NCI-H345 treated with DMSO at 0.1 percent for 48 hours (cell line): ENCODE measurements around the gene GSTT4.
"Not testable (repeated sequence)": the region's sequence is repeated elsewhere in the genome, so short reads cannot be mapped to it uniquely, and the experiment has no call there.

ENCODE experiments used
- DNase-seq: peaks from one replicate; lab custom pipeline; 2025; ENCODE audit not compliant: unreplicated experiment; lab: John Stamatoyannopoulos, UW

Gene GSTT4

DNA sequence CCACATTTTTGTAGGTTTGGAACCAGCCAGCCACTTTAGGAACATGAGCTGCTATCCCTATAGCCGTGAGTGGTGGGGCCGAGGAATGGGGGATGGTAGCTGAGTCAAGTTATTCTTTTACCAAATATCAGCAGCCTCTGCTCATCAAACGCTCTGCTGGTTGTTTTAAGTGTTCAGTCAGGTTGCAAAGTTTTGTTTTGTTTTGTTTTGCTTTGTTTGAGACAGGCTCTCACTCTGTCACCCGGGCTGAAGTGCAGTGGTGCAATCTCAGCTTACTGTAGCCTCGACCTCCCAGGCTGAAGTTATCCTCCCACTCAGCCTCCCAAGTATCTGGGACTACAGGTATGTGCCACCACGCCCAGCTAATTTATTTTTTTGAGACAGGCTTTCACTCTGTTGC is 20.2 kb upstream of the GSTT4 start:
- DNase-seq = no peak

DNA sequence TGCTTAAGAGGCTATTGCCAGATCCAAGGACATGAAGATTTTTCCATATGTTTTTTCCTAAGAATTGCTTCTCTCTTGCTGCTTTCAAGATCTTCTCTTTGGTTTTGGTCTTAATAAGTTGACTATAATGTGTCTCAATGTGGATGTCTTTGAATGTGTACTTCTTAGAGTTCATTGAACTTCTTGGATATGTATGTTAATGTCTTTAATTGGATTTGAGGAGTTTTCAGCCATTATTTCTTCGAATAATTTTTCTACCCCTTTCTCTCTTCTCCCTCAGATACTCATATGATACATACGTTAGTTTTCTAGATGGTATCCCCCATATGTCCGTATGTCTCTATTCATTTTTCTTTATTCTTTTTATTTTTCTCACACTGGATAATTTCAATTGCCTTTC is 19.1 kb upstream of the GSTT4 start:
- no peak for DNase-seq

DNA sequence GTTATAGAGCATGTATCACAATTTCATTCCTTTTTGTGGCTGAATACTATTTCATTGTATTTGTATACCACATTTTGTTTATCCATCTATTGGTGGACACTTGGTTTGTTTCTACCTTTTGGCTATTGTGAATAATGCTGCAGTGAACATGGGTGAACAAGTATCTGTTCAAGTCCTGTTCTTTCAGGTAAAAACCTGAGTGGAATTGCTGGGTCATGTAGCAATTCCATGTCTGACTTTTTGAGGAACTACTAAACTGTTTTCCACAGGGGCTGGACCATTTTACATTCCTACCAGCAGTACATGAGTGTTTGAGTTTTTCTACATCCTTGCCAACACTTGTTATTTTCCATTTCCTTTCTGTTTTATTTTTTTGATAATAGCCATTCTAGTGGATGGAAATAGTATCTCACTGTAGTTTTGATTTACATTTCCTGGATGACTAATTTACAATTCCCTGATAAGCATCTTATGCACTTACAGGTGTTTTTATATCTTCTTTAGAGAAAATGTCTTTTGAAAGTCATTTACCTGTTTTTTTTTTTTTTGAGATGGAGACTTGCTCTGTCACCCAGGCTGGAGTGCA is 18.0 kb upstream of the GSTT4 start:
- DNase-seq = no peak

DNA sequence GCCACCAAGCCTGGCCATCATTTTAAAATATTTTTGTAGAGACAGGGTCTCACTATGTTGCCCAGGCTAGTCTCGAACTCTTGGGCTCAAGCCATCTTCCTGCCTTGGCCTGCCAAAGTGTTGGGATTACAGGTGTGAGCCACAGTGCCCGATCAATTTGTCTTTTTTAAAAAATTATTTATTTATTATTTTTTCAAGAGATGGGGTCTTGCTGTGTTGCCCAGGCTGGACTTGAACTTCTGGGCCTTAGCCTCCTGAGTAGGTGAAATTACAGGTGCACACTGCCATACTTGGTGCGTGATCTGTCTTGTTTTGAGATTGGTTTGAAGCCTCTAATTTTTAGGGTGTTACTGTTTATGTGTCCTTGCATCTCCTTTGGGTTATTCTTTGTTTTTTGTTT is 16.1 kb upstream of the GSTT4 start:
- DNase-seq = no peak

DNA sequence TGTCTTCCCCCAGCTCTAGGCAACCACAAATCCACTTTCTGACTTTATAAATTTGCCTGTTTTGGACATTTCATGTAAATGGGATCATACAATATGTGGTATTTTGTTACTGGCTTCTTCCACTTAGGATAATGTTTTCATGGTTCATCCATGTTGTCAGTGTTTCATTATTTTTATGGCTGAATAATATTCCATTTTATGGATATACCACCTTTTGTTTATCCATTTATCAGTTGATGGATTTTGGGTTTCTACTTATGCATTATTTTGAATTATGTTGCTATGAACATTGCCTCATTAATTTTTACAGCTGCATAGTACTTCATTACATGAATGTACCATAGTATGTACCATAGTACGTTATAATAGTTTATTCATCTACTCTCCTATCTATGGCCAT is 10.9 kb upstream of the GSTT4 start:
- DNase-seq = no peak

DNA sequence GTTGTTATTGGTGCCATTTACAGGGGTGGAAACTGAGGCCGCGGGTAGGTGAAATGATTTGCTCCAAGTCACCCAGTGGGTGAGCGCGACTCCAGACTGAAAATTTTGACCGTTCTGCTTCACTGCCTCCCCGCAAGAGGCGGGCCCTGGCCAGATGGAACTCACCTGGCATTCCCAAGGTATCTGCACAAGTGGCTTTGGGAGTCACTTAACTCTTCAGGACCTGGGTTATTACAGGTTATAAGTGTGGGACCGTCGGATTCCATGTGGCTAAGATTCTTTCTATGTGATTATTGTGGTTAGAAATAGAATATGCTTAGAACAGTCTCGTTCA is 6.4 kb upstream of the GSTT4 start:
- no peak for DNase-seq

DNA sequence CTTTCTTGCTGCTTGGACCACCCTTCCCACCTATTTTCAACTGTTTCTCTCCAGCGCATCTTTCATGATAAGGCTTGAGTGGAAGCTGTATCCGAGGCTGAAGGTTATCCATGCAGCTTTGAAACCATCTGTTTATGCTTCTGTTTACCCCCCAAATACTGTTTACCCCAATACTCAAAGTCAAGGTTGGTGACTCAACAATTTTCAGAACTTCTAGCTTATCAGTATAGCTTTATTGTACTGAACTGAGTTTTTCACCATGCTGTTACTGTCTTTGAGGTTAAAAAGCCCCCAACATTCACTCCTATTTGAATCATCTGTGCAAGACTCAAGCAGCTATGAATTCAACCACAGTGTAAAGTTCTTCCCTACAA is 4.8 kb upstream of the GSTT4 start:
- no peak for DNase-seq

DNA sequence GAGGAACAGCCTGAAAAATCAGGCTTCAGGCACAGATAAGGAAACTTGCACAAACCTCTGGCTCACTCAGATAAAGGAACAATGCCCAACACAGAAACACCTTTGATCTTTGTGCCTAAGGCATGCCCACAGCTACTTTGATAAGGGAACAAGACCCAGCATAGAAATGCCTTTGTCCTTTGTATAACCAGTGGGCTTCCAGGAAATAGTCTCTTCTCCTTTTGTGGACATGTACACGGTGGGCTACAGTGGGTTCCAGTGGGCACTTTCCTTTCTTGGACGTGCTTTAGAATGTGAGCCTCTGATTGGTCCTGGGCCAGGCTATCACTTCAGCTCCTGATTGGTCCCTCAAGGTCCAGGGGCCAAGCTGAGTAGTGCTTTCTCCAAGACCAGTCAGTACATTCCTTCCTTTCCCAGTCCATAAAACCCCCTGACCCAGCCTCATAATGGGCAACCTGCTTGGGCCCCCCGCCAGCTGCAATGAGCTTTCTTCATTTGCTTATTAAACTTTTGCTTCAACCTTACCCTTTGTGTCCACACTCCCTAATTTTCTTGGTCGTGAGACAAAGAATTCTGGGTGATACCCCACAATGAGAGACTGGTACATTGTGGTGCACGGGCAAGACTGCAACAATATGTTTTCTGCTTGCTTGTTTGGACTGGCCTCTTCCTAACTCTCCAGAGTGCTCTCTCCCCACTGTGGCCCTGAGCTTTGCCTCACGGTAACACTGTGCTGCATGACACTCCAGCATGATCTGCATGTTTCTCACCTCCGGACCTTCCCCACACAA is 4.2 kb upstream of the GSTT4 start:
- DNase-seq = no peak

DNA sequence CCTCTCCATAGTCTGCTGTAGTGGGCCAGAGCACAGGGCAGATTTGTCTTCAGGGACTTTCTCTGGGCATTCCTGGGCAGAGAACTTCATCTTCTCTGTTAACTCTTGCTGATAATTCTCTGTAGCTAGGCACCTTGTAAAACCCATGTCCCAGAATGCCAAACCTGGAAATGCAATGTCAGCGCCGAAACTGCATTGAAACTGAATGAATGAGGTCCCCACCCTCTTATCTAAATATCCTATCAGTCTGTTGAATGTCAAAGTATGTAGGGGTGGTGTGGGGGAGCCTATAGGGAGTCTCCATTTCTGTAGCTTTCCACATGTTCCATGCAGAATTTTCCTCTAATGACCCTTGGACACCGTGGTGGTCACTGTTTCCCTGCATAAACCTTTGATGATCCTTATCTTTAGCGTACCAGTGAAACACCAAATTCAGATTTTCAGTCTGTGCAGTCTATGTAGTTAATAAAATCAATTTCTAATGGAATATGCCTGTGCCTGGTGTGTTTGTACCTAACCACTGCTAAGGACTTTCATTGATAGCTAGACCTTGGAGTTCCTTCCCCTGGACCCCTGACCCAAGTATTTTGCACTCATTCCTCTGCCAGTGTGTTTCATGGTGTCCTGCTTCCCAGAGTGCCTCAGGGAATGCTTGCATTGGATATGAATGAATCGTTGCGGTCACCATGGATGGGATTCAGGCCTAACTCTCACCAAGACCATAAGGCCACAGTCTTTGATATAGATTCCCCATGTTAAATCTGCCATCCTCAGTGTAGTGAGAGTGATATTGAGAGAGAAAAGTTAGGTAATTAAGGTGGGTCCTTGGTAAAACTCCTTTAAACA is 3.4 kb upstream of the GSTT4 start:
- no peak for DNase-seq

DNA sequence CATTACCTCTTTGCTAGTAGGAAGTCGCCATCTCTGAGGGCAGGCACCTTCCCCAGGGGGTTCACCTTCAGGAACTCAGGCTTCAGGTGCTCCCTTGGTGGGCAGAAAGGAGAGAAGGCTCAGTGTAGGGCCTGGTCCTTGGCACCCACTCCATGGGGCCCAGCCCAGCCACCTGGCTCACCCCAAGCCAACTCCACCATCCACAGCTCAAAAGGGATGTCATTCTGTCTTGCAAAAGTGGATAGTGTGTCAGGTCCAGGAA is 2.7 kb upstream of the GSTT4 start:
- no peak for DNase-seq

DNA sequence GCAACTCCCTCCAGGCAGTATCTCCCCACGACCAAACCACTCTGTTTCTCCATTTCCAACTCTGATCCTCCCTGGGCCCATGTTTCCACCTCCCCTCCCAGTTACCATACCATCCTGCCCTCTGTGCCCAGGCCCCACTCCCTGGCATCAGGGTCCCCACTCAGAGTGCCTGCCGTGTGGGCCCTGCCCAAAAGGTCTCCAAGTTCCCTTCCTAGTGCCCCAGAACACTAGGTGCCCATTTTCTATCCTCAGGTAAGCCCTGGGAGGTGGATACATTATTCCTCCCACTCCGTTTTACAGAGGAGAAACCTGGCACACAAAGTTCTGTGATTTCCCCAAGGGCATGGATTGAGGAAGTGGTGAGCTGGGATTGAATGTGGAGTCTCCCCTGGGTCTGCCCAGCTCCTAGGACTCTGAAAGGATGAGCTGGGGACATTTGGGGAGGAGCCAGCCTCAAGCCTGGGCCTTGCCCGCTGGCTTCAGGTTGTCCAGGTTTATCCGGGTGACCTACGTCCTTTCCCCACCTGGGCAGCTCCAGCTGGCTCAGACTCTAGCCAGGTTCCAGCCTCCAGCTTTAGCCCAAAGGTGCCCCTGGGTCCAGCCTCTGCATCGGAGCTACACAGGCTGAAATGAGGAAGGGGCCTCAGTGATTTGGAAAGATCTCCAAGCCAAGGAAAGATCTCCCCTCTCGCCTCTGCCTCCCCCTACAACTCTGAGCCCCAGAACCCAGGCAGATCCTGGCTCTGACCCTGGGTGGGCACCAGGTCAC is 2.2 kb upstream of the GSTT4 start:
- no peak for DNase-seq

DNA sequence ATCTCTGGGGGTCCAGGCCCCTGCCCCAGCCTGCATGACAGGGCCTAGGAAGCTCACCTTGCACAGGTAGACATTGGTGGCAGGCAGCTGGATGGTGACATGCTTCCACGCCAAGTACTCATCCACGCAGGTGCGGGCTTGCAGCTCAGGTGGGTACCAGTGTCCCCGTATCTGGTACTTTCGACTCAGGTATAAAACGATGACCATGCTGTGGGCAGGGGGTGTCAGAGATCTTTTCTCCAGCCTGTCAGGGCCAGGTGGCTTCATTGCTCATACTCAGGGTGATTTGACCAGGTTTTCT is 1.6 kb upstream of the GSTT4 start:
- no peak for DNase-seq

DNA sequence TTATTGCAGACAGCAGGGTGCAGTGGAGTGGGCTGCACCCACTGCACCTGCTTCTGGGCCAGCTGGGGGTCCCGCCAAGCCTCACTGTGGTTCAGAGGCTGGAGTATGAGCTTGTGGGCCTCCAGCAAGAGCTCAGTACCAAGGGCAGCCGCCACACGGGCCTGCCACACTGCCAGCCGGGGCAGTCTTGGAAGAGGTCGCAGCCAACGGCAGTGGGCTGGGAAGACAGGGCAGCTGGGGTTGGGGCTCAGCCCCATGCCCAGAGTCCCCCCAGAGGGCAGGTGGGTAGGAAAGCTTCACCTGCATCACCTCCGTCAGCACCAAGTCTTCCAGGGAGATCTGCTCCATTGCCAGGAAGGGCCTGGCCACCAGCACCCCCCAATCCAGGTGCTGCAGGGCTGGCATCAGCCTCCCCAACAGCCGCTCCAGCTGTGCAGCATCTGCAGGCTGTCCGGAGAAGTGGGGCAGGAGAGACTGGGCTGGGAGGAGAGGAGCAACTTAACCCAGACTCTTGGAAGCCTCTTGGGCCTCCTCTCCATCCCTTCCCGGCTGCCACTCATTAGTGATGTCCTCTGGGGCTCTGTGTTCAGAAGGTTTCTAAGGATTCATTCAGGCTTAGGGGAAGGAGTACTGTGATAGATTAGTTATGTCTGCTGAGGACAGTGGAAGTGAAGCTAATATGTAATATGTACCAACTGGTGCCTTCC is 1.1 kb upstream of the GSTT4 start:
- DNase-seq = no peak

DNA sequence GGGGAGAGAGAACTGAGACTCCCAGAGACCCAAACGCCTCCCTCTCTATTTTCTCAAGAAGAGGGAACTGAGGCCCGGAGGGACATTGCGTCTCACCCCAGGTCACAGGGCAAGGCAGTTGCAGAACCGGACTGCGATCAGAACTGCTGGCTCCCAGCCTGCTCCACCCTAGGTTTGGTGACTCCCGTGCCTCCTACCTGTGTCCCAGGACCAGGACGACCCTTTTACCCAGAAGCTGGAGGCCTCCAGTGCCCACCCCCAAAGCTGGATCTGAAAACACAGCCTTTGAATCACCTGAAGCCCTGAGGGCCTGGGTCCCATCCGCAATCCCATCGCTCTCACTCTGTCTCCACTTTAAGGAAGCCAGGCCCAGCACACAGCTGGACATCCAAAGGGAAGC is 1.4 kb downstream of the GSTT4 start:
- DNase-seq = no peak

DNA sequence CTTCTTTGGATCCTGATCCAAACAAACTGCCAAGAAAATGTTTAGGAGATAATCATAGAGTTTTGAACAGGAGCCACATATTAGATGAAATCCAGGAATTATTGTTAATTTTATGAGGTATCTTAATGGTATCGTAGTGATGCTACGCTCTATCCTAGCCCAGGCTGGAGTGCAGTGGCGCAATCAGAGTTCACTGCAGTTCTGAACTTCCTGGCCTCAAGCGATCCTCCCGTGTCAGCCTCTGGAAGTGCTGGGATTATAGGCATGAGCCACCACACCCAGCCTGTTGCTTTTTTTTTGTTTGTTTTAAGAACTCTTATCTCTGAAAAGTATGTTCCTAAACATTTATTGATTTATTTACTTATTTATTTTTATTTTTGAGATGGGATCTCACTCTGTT is 2.4 kb downstream of the GSTT4 start:
- DNase-seq = no peak

DNA sequence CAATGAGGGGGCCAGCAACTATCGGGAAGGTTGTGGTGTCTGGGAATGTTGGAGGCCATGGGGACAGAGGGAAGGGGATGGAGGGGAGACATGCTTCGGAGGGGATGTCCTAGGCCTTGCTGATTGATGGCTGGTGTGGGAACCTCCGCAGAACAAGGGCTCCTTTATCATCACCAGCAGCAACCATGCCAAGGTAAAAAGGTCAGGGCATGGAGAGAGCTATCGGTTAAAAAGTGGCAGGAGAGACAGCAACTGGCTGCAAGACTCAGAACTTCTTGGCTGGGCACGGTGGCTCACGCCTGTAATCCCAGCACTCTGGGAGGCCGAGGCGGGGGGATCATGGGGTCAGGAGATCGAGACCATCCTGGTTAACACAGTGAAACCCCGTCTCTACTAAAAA is 3.0 kb downstream of the GSTT4 start:
- DNase-seq = no peak

DNA sequence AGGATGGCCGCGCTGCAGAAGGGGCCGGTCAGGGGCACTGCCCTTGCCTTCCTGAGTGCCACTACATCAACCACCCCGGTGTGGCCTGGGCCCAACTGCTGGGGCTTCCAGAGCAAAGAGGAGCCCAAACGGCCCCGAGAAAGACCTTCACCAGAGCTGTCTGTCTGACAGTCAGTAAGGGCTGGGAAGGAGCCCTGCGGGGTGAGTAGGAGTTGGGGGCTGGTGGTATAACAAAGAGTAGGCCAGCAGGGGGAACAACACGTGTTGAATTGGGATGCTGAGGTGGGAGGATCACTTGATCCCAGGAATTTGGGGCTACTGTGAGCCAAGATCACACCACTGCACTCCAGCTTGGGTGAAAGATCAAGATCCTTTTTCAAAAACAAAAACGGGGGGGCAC is 3.9 kb downstream of the GSTT4 start:
- DNase-seq = no peak

DNA sequence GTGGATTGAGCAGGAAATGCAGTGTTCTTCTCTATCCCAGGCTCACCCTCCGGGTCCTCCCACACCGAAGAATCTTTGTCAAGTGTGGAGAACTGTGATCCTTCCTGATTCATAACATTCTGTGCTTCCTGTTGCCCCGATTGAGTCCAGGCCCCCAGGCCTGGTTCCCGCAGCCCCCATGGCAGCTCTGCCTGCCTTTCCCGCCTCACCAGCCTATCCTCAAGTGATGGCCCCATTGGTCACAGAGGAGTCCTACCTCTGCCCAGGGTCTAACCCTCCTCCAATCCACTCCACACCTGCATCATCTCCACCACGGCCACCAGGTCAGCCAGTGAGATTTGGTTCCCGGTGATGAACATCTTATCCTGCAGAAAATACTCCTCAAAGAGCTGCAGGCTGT is 5.5 kb downstream of the GSTT4 start:
- not testable (repeated sequence) for DNase-seq

DNA sequence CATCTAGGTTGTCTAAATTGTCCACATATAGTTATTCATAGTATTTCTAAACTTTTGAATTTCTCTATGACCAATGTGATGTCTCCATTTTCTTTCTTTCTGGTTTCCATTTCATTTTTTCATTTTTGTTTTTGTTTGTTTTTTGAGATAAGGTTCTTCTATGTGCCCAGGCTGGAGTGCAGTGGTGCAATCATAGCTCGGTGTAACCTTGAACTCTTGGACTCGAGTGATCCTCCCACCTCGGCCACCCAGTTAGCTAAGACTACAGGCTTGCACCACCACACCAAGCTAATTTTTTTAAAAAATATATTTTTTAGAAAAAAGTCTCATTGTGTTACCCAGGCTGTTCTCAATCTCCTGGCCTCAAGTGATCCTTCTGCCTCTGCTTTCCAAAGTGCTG is 8.2 kb downstream of the GSTT4 start:
- no peak for DNase-seq

DNA sequence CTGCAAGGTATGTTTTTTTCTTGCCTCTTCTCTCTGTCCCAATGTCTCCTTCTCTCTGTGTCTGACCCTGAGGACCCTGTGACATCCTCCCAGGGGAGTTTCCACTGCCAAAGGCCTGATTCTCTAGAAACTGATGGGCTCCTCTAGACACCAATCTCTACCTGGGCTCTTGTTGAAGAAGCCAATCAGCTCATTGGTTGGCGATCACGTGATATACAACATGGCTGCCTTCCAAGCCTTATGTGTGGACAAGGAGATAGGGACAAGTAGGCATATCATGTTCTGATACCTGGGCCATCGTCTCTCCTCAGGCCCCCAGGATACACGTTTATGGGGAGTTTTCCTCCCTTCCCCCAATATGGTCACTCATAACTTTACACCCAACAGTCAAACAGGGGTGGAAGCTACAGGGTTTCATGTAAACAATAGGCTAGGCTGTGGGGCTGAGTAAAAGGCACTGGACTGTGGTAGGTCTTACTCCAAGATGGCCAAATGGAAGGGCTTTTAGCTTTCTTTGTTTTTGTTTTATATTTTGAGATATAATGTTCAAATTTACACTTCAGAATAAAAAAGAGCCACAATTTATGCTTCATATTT is 11.6 kb downstream of the GSTT4 start:
- DNase-seq = not testable (repeated sequence)

DNA sequence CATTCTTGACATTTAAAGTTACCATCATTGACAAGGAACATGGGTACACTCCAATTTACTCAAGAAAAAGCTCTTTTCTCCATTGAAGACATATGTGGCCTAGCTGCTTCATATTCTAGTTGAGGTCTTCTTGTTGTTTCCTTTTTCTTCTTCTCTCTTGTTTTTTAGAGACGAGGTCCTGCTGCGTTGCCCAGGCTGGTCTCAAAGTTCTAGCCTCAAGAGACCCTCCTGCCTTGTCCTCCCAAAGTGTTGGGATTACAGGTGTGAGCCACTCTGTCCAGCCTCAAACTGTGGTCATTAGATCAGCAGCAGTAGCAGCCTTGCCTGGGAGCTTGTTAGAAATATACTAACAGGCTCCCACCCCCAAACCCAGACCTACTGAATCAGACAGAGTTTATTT is 12.2 kb downstream of the GSTT4 start:
- not testable (repeated sequence) for DNase-seq
